ENCODE data around the gene FOXS1. TPM values are rescaled to one million over a fixed set of nuclear protein-coding genes. Genes with fewer than 3 reads are reported as not detected.
"Not testable (repeated sequence)": the region's sequence is repeated elsewhere in the genome, so short reads cannot be mapped to it uniquely, and the experiment has no call there.

The FOXS1 gene
- total RNA-seq, 1 experiment from 2014 or later = 0.22 TPM

DNA sequence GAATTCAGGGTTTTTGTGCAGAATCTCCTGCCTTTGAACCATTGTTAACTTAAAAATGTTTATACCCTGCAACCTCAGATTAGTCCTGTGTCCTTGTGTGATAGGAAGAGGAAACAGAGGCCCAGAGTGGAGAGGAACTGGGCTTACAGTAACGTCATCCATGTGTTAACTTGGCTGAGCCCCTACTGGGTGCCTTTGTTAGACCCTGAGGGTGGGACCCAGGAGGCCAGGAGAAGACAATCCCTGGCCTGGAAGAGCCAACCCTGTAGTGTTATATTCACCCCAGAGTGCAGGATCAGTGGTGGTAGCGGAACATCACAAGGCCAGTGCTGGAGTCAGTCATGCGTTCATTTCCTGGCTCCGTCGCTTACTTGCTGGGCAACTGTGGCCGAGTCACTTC is 15.7 kb downstream of the FOXS1 start:
- TF ChIP-seq, protein P1, sequence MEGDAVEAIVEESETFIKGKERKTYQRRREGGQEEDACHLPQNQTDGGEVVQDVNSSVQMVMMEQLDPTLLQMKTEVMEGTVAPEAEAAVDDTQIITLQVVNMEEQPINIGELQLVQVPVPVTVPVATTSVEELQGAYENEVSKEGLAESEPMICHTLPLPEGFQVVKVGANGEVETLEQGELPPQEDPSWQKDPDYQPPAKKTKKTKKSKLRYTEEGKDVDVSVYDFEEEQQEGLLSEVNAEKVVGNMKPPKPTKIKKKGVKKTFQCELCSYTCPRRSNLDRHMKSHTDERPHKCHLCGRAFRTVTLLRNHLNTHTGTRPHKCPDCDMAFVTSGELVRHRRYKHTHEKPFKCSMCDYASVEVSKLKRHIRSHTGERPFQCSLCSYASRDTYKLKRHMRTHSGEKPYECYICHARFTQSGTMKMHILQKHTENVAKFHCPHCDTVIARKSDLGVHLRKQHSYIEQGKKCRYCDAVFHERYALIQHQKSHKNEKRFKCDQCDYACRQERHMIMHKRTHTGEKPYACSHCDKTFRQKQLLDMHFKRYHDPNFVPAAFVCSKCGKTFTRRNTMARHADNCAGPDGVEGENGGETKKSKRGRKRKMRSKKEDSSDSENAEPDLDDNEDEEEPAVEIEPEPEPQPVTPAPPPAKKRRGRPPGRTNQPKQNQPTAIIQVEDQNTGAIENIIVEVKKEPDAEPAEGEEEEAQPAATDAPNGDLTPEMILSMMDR (conservative IDR thresholded peaks at IDR 0.05) = no peak
- no peaks in the 10 kb centered on the region for H3K27me3 ChIP-seq (ENCODE audit: insufficient read depth, low read length)
- no peak overlapping the region for H3K9ac ChIP-seq (ENCODE audit: extremely low read depth, insufficient read length, low read length)
- no peak overlapping the region for H3K56ac ChIP-seq (ENCODE audit: insufficient read length, low read depth, low read length)
- no peak overlapping the region for H3K4ac ChIP-seq (ENCODE audit: low read depth, low read length)
- no peak overlapping the region for H3K27ac ChIP-seq (ENCODE audit: insufficient read length, low read depth, low read length)
- no peak overlapping the region for H2AK5ac ChIP-seq (ENCODE audit: insufficient read length, low read length)
- H3K4me3 Mint-ChIP-seq = no peak overlapping the region
- H2BK120ac ChIP-seq (ENCODE audit: low read depth, low read length, poor library complexity, severe bottlenecking) = no peak overlapping the region
- H3T11ph ChIP-seq (ENCODE audit: low read length) = no peak overlapping the region
- no peak overlapping the region for H2AFZ ChIP-seq (ENCODE audit: low read length)
- no peaks in the 10 kb centered on the region for H3K79me1 ChIP-seq (ENCODE audit: insufficient read depth, low read depth, low read length, poor library complexity, severe bottlenecking)
- no peaks in the 10 kb centered on the region for H3K36me3 Mint-ChIP-seq (ENCODE audit: insufficient read depth in 1 of 3, low read depth in 3 of 3)
- no peak overlapping the region for H2BK20ac ChIP-seq (ENCODE audit: low read depth, low read length, poor library complexity, severe bottlenecking)
- no peaks in the 10 kb centered on the region for H3K9me3 Mint-ChIP-seq
- H4K5ac ChIP-seq (ENCODE audit: insufficient read length, low read depth, low read length) = no peak overlapping the region
- H3K14ac ChIP-seq (ENCODE audit: insufficient read depth, low read length) = no peak overlapping the region
- no peaks in the 10 kb centered on the region for H3K79me2 ChIP-seq (ENCODE audit: insufficient read depth, low read length)
- H3K27ac Mint-ChIP-seq = 0 out of 7 replicates have a peak overlapping the region, but pooled peaks of 1 of the 3 experiments have one; percentile 31
- H3K4me1 ChIP-seq (ENCODE audit: insufficient read depth, low read length) = no peaks in the 10 kb centered on the region
- H3K27me3 Mint-ChIP-seq (ENCODE audit: low read depth) = peaks cover 2% of the 10 kb centered on the region
- H3K4me1 Mint-ChIP-seq = peaks cover 10 to 12% of the 10 kb centered on the region in 2 experiments
- H3K4me2 ChIP-seq (ENCODE audit: insufficient read depth, insufficient read length, low read length) = no peak overlapping the region
- no peak overlapping the region for H2BK12ac ChIP-seq (ENCODE audit: insufficient read length, low read depth, low read length)
- H2BK5ac ChIP-seq (ENCODE audit: insufficient read length, low read length) = no peak overlapping the region
- DNase-seq = no peak
- no peaks in the 10 kb centered on the region for H3K23me2 ChIP-seq (ENCODE audit: insufficient read length, low read depth, low read length, poor library complexity, severe bottlenecking)
- H3K18ac ChIP-seq (ENCODE audit: insufficient read length, low read depth, low read length) = no peak overlapping the region
- no peak overlapping the region for H3K23ac ChIP-seq (ENCODE audit: insufficient read length, low read depth, low read length)
- no peak overlapping the region for H4K91ac ChIP-seq (ENCODE audit: insufficient read length, low read depth, low read length)
- no peak overlapping the region for H4K8ac ChIP-seq (replicated peaks; ENCODE audit: insufficient read length, low read depth, low read length)
- no CpG with 5 or more reads among the region's 6 CpGs for WGBS (ENCODE audit: extremely low coverage, insufficient read length, low lambda C conversion rate)
- H3K9me3 ChIP-seq (ENCODE audit: control insufficient read depth, low read depth, low read length) = no peaks in the 10 kb centered on the region
- no peak overlapping the region for H2BK15ac ChIP-seq (ENCODE audit: low read depth, low read length)
- H4K20me1 ChIP-seq (ENCODE audit: control insufficient read depth, insufficient read depth, insufficient read length) = no peaks in the 10 kb centered on the region

DNA sequence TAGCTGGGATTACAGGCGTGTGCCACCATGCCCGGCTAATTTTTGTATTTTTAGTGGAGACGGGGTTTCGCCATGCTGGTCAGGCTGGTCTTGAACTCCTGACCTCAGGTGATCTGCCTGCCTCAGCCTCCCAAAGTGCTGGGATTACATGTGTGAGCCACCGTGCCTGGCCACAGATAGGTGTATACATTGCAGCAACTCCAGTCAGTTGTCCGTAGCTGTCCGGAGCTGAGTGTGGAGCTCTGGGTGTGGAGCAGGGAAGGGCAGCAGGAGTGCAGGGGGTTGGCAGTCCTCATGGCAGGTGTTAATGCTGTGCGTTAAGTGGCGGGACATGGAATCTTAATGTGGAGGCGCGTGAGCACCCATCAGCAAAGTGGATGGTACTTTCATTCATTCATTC is 17.4 kb downstream of the FOXS1 start:
- H4K8ac ChIP-seq (replicated peaks; ENCODE audit: insufficient read length, low read depth, low read length); H2AK5ac ChIP-seq (ENCODE audit: insufficient read length, low read length); H3K79me2 ChIP-seq (ENCODE audit: insufficient read depth, low read length); DNase-seq; H3T11ph ChIP-seq (ENCODE audit: low read length); H2BK20ac ChIP-seq (ENCODE audit: low read depth, low read length, poor library complexity, severe bottlenecking); H2AFZ ChIP-seq (ENCODE audit: low read length); H3K27me3 Mint-ChIP-seq (ENCODE audit: low read depth); H3K36me3 Mint-ChIP-seq (ENCODE audit: insufficient read depth in 1 of 3, low read depth in 3 of 3); H3K79me1 ChIP-seq (ENCODE audit: insufficient read depth, low read depth, low read length, poor library complexity, severe bottlenecking); H3K56ac ChIP-seq (ENCODE audit: insufficient read length, low read depth, low read length); H3K14ac ChIP-seq (ENCODE audit: insufficient read depth, low read length); H3K27ac ChIP-seq (ENCODE audit: insufficient read length, low read depth, low read length); H3K27me3 ChIP-seq (ENCODE audit: insufficient read depth, low read length); H3K4me2 ChIP-seq (ENCODE audit: insufficient read depth, insufficient read length, low read length); H3K9me3 ChIP-seq (ENCODE audit: control insufficient read depth, low read depth, low read length); H4K5ac ChIP-seq (ENCODE audit: insufficient read length, low read depth, low read length); H2BK12ac ChIP-seq (ENCODE audit: insufficient read length, low read depth, low read length); H2BK120ac ChIP-seq (ENCODE audit: low read depth, low read length, poor library complexity, severe bottlenecking); H3K23ac ChIP-seq (ENCODE audit: insufficient read length, low read depth, low read length); H2BK15ac ChIP-seq (ENCODE audit: low read depth, low read length); H3K4me3 Mint-ChIP-seq; H3K4me1 ChIP-seq (ENCODE audit: insufficient read depth, low read length); H3K9ac ChIP-seq (ENCODE audit: extremely low read depth, insufficient read length, low read length); H3K4ac ChIP-seq (ENCODE audit: low read depth, low read length); H4K20me1 ChIP-seq (ENCODE audit: control insufficient read depth, insufficient read depth, insufficient read length); H3K23me2 ChIP-seq (ENCODE audit: insufficient read length, low read depth, low read length, poor library complexity, severe bottlenecking); H4K91ac ChIP-seq (ENCODE audit: insufficient read length, low read depth, low read length); H3K9me3 Mint-ChIP-seq; H3K18ac ChIP-seq (ENCODE audit: insufficient read length, low read depth, low read length); H2BK5ac ChIP-seq (ENCODE audit: insufficient read length, low read length): not testable (repeated sequence)
- no CpG with 5 or more reads among the region's 11 CpGs for WGBS (ENCODE audit: extremely low coverage, insufficient read length, low lambda C conversion rate)
- peaks cover 12% of the 10 kb centered on the region in 2 experiments for H3K4me1 Mint-ChIP-seq
- H3K27ac Mint-ChIP-seq = peak overlapping the region in 1 of 3 experiments; percentile 70; a peak in 1 of 7 replicates
